Measurements from ENCODE around the gene TMEM150A.
"Not testable (repeated sequence)": the region's sequence is repeated elsewhere in the genome, so short reads cannot be mapped to it uniquely, and the experiment has no call there.

Gene TMEM150A

DNA sequence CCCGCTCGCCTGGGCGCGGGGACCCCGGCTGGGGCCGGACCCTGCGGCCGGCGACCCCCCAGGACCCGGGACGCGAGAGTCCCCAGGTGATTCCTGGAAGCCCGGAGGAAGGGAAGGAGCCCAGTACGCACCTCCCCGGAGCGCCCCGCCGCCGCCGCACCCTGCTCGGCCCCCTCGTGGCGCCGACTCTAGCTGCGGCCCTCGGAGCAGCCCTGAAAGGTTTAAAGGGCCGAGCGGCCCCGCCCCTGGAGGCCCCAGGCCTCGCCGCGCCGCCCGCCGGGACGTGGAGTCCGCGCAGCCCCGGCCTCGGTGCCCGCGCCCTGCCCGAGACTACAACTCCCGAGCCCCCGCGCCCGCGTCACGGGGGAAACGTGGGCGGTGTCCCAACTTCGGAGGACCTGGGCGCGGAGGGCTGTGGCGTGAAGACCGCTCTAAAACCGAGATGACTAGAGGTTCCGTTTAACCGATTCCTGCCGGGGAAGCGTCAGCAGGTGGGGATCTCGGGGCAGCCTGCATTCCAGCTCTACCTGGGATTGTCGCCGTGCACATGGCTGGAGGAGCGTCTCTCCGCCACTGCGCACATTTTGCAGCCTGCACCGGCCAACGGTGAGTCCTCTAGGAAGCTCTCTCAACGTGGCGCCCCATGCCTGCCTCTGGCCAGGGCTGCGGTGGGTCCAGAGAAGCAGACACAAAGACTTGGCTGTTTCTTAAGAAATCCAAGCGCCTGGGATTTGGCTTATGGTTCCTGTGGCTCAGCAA lies at the start of gene TMEM150A:
Gene TMEM150A (minus strand): TSS at position 223 of the 759 bp plus-strand sequence. CDS start 750 bp downstream, outside the sequence.
- DNase-seq, result no peak

DNA sequence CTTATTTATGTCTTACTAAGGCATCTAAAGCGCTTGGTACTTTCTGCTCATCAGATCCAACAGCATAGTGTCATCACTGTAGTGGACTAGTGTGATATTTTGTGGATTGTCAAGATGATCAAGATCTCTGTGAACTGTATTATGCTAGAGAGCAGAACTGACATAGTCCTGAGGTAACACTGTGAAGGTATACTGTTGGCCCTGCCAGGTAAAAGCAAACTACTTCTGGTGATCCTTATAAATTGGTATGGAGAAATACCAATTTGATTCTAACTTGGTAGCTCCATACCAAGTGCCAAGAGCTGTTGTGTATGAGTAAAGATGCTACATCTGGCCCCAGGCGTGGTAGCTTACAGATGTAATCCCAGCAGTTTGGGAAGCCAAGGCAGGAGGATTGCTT lies 49.6 kb upstream of the TMEM150A start:
- no peak for DNase-seq

GRCh38 chr2:85651097-85651496 lies 48.6 kb upstream of the TMEM150A start:
- no peak for DNase-seq

DNA sequence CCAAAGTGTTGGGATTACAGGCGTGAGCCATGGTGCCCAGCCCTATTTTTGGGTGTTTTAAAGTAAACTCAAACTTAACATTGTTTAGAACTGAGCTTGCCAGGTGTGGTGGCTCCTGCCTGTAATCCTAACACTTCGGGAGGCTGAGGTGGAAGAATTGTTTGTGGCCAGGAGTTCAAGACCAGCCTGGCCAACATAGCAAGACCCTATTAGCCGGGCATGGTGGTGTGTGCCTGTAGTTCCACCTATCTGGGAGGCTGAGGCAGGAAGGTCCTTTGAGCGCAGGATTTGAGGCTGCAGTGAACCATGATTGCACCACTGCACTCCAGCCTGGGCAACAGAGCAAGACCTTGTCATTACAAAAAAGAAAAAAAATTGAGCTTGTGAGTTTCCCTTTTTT lies 48.0 kb upstream of the TMEM150A start:
- DNase-seq, result no peak

DNA sequence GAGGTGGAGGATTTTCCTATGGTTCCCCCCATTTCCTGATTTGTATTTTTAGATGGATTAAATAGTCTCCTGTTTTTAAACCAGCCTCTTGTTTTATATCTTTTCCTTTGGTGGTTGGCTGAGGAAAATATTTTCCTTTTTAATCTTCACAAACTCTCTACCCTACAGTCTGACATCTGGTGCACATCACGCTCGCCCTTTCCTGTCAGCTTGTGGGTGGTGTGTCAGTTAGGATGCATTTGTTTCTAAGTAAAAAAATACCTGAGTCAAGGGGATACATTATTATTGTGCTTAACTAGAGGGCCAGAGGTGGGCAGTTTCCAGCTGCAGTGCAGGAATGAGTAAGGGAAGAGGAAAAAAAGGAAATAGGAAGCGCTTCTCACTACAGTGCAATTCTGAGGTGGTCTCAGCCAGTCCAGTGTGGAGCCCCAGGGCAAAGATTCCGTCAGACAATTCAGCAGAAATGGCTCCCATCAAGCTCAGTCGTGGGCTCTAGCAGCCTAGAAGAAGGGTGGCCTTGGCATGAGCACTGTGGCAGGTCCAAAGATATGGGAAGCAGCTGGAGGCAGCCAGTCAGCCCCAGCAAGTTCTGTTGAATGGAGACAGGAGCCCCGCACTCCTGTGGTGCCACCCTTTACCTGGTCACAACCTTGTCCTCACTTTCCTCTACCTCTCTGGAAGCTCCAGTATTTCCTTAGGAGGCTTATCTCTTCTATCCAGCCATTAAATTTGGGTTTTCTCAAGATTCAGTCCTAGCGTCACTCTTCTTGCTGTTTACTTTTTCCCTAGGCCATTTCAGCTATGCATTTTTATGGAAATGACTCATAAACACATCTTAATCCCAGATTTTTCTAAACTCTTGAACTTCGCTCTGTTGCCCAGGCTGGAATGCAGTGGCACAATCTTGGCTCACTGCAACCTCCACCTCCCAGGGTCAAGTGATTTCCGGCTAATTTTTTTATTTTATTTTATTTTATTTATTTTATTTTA lies 47.0 kb upstream of the TMEM150A start:
- no peak for DNase-seq

DNA sequence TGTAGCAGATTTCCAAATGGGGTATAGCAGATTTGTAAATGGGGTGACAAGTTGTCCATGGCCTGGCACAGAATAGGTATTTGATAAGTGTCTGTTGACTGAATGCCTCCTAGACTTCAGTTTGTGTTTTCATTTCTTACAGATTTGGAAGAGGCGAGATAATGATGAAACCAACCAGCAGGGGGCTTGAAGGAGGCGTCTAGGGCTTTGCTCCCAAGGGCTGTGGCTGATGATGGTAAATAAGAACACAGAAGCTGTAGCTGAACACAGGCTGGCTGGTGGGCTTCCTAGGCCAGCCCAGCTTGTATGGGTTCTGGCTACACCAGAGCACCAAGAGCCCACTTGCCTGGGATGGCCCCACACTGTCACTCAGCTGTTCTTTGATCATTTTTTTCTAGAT lies 46.1 kb upstream of the TMEM150A start:
- DNase-seq, result no peak

- no peak for DNase-seq
These were observed 45.5 kb upstream of the TMEM150A start for GRCh38 chr2:85647823-85648526.

- no peak for DNase-seq
These were observed 43.7 kb upstream of the TMEM150A start for GRCh38 chr2:85646166-85646565.

GRCh38 chr2:85644909-85645308 lies 42.4 kb upstream of the TMEM150A start:
- no peak for DNase-seq

- DNase-seq, result no peak
These were observed 40.2 kb upstream of the TMEM150A start for GRCh38 chr2:85642725-85643124.

GRCh38 chr2:85635636-85636035 lies 33.1 kb upstream of the TMEM150A start:
- no peak for DNase-seq

GRCh38 chr2:85635011-85635410 lies 32.5 kb upstream of the TMEM150A start:
- no peak for DNase-seq

DNA sequence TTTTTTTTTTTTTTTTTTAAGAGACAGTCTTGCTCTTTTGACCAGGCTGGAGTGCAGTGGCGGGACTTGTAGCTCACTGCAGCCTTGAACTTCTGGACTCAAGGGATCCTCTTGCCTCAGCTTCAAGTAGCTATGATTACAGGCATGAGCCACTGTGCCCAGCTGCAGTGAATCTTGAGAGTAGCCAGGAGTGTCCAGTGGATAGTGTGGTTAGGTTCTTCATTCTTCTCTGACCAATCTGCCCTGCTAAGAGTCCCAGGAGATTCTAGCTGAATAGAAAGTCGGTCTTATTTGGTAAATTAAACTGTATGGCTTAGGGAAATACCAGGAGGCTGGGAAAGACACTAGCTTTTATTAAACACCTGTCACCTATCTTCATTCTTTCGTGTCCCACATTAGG lies 28.8 kb upstream of the TMEM150A start:
- DNase-seq, result no peak

DNA sequence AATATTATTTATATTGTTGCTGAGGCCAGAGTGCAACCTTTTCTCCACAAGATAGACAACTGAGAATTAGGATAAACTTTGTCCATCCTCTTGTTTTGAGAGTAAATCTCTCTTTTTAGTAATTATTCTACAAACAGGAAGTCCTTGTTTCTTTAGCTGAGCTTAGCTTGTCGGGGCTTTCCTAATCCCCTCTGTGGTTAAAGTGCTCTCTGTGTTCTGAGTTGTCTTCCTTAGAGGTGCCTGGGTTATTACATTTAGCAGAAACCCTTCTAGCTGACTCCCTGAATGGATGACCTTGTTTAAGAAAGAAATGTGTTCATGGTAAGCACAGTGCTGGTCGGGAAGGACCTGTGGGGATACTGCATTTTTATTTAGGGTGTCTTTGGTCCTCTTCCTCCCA lies 26.2 kb upstream of the TMEM150A start:
- no peak for DNase-seq

GRCh38 chr2:85623991-85624390 lies 21.5 kb upstream of the TMEM150A start:
- DNase-seq, result no peak

DNA sequence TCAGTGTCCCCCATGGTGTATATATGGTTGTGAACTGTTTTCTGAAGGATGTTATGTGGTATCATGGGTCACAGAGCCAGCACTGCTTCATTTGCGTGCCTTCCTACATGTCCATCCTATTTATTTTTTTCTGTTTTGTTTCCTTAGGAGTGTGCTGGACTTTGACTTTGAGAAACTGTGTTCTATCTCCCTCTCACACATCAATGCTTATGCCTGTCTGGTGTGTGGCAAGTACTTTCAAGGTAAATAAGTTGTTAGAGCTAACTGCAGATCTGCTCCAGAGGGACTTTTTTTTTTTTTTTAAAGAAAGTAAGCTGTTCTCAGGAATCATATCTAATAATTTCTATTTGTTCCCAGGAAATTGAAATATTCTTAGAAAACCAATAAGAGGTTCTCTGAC lies 18.8 kb upstream of the TMEM150A start:
- no peak for DNase-seq

DNA sequence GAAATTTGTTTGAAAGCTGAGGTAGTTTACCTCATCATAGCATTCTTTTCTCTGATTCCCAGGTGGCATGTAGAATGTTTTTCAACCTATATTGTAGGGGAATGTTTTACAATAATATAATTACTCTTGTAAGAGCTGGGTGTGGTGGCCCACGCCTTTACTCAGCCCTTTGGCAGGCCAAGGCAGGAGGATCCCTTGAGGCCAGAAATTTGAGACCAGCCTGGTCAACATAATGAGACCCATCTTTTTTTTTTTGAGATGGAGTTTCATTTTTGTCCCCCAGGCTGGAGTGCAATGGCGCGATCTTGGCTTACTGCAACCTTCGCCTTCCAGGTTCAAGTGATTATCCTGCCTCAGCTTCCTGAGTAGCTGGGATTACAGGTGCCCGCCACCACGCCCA lies 17.1 kb upstream of the TMEM150A start:
- DNase-seq, result no peak

DNA sequence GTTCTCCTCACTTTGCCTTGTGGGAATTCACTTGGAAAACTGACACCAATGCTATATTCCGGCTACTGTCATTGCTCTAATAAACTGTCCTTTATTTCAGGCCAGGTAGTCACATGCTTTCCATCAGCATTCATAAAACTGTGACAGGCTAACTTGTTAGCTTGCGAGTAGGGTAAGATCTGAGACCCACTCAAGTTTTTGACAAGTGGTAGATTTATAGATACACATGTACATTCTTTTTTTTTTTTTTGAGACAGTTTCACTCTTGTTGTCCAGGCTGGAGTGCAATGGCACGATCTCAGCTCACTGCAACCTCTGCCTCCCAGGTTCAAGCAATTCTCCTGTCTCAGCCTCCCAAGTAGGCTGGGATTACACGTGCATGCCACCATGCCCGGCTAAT lies 15.2 kb upstream of the TMEM150A start:
- DNase-seq, result not testable (repeated sequence)

DNA sequence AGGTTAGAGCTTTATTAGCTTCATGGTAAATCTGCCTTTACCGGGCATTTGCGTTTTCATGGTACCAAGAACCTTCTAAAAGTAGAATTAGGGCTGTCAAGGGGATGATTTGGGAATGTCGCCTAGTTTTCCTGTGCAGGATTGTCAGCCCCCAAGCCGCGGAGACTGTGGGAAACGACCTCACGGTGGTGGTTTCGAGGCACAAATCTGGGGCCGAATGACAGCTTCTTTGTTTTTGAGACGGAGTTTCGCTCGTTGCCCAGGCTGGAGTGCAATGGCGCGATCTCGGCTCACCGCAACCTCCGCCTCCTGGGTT lies 12.9 kb upstream of the TMEM150A start:
- no peak for DNase-seq

- DNase-seq, result not testable (repeated sequence)
These were observed 12.3 kb upstream of the TMEM150A start for GRCh38 chr2:85614757-85615156.

DNA sequence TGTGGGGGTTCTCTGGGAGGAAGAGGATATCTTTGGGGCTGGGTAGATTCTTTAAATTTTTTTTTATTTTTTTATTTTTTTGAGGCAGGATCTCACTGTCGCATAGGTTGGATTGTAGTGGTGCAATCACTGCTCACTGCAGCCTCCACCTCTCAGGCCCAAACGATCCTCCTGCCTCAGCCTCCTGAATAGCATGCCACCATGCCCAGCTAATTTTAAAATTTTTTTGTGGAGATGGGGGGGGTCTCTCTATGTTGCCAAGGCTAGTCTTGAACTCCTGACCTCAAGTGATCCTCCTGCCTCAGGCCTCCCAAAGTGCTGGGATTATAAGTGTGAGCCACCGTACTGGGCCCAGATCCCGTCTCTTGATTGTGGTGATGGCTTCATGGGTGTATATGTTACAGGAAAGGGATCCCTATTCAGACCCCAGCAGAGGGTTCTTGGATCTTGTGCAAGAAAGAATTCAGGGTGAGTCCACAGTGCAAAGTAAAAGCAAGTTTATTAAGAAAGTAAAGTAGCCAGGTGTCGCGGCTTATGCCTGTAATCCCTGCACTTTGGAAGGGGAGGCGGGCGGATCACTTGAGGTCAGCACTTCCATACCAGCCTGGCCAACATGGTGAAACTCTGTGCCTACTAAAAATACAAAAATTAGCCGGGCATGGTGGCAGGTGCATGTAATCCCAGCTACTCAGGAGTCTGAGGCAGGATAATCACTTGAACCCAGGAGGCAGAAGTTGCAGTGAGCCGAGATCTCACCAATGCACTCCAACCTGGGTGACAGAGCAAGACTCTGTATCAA lies 11.4 kb upstream of the TMEM150A start:
- no peak for DNase-seq
